ENCODE measurements around the gene ABHD8.

DNA sequence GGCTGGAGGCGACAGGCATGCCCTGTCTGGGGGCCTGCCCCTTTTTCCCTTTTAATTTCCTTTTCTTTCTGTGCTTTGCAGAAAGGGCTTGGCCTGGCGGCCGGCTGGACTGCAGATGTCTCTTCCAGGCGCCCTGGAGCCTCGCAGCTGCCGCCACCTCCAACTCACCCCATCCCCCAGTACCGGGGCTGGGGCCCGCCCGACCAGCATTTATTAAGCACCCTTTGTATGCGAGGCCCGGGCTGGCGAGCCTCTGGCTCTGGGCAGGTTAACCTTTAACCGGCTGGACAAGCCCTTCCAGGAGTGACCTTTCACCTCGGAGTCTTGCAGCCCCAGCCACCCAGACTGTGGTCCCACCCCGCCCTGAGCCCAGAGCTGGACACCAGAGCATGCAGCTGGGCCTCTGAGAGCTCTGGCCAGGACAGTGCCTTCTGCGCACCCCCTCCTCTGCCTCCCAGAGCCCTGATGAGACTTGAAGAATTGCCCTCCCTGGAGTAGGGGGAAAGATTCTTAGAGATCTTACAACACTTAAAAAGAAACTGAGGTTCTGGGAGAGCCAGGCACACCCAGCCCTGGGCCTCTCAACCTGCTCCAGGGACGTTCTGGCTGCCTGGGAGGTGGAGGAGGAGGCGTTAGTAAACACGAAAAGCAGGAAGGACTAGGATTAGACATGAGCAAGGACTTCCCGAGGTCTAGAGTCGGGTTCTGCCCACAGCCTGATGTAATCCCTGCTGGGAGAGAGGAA lies 56.4 kb downstream of the ABHD8 start:
- TF ChIP-seq, protein P1, sequence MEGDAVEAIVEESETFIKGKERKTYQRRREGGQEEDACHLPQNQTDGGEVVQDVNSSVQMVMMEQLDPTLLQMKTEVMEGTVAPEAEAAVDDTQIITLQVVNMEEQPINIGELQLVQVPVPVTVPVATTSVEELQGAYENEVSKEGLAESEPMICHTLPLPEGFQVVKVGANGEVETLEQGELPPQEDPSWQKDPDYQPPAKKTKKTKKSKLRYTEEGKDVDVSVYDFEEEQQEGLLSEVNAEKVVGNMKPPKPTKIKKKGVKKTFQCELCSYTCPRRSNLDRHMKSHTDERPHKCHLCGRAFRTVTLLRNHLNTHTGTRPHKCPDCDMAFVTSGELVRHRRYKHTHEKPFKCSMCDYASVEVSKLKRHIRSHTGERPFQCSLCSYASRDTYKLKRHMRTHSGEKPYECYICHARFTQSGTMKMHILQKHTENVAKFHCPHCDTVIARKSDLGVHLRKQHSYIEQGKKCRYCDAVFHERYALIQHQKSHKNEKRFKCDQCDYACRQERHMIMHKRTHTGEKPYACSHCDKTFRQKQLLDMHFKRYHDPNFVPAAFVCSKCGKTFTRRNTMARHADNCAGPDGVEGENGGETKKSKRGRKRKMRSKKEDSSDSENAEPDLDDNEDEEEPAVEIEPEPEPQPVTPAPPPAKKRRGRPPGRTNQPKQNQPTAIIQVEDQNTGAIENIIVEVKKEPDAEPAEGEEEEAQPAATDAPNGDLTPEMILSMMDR (conservative IDR thresholded peaks at IDR 0.05 in 1 of 2, IDR thresholded peaks at IDR 0.05 in 1 of 2; ENCODE audit: low read depth in 1 of 2, low read length in 2 of 2) = no peak
- TF ChIP-seq EZH2 (IDR thresholded peaks at IDR 0.05; ENCODE audit: low read length, missing control alignments) = no peak
